GM19099 (cell line): ENCODE data around the gene NEK6.

Experiments used
- POLR2A ChIP-seq: IDR thresholded peaks from 3 replicates; pipeline ENCODE4 v1.6.1; 2011; ENCODE audit warnings: low read depth; ENCODE audit not compliant: insufficient read length; ENCODE audit errors: extremely low read depth

The NEK6 gene

DNA sequence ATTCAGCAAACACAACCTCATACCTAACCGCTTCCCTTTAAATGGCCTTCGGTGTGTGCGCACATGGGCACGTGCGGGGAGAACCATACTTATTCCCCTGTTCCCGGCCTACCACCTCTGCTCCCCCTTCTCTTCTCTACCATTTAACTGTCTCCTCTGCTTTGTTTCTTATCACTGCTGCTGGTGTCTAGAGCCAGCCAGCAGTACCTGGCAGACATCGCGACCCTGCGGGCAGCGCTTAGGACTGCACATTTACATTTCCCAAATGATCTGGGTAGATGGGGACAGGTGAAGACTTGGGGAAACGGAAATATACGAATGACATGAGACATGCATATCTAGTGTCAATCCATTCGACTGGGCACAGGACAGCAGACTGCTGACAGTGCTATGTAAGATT lies 100.9 kb downstream of the NEK6 start:
- TF ChIP-seq POLR2A: no peak

DNA sequence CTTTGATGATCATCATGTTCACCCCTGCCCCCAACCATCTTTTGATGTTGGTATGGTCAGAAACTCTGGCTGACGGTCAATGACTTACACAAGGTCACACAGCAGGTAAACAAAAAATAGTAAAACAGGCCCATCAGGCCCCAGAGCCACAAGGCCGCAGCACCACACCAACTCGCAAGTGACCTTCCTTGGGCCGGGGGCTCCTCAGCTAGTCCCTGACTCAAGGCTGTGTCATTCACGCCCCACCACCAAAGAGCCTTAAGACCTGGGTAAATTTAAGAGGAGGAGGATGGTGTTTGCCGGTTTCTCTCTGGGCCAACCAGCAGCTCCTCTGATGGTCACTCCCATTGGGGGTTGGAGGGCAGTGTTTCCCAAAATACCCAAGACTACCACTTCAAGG lies 101.7 kb downstream of the NEK6 start:
- TF ChIP-seq POLR2A: no peak

DNA sequence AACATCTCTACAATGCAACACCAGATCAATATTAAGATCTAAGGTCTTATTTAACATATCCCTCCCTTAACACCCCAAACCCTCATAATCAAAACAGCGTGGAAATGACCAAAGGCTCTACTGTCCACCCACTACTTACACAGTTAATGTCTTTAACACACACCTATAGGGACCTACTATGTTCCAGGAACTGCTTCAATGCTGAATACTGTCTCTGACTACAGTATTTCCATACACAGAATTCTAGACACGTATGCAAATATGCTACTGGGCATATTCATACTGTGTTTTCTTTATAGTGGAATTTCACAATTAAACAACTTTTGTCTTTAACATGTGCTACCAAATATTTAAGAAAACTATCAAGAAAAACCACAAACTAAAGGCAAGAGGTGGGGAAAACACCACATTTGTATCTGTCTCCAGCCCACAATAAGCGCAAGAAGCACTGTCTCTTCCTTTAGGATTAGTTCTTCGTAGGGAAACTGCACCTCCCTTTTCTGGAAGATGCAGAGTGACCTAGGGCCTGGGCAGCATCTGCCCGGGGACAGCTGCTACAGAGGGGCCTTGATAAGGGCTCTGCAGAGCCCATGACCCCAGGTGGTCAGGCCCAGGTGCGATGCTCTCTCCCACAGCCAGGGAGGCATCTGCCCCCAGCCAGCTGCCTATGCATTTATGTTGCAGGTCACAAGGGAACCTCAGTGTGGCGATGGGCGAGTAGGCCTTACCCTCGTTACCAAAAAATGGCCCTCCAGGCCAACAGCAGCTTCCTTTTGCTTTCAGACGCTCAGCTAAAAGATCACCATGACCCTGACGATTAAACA lies 102.3 kb downstream of the NEK6 start:
- no peak for TF ChIP-seq POLR2A

DNA sequence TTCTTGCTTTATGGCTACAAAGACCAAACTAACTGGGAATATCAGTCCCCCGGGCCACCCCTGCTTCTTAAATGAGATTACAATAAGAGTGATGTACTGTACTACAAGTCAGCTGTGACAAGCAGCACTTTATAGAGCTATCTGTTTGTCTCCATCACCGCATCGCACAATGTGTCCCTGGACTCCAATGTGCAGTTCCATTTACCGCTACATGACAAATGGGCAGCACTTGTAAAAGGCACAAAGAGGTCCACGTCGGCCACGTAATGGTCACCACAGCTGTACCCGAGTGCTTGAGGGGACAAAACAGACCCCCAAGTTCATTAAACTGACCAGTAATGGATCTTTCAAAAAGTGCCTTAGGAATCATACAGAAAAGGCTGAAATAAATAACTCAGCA lies 103.4 kb downstream of the NEK6 start:
- no peak for TF ChIP-seq POLR2A

DNA sequence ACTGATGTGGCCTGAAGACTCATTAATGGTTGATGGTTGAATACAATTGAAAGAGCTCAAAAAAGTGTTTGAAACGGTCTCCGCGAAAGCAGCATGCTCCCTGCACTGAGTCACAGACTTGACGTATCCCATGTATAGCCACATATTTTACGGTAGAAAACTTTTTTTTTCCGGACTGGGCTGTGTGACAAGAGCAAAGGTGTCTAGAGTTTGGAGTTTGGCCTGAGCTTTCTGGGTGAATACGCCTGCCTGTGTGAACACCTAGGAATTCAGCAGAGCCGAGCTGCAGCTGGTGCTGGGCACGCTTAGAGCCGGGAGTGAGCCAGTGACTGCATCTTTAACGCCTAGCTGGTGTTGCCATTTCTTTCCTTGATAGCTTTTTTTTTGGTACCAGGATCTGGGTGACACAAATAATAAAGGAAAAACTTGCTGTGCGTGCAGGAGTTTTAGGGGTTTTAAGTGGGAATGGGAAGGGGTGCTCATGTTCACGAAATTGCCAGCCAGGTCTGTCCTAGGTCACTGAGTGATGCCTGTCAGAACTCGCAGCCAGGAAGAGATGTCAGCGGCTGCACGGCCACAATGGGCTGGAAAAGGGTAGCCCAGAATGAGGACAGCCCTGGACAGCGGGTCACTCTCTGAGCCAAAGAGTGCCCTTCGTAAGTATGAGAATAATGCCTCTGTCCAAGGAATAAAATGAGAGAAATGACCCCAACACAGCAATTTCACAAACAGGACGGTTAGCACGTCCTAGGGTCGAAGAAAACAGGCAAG lies 105.8 kb downstream of the NEK6 start:
- no peak for TF ChIP-seq POLR2A

DNA sequence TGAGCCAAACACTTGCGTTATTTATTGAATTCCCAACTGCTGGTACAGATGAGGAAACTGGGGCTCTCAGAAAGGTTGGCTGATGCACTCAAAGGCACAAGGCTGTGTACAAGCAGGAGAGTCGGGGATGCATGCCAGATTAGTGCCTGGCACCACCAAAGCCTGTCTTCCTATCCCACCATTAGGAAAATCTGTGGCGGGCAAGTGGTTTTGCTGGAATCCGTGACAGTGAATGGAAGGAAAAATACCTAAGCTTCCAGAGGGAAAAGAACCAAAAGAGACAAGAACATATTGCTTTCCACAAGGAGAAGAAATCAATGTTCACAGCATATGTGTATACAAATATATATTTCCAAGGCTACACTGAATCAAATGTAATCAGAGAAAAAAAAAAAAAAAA lies 106.4 kb downstream of the NEK6 start:
- TF ChIP-seq POLR2A: no peak

DNA sequence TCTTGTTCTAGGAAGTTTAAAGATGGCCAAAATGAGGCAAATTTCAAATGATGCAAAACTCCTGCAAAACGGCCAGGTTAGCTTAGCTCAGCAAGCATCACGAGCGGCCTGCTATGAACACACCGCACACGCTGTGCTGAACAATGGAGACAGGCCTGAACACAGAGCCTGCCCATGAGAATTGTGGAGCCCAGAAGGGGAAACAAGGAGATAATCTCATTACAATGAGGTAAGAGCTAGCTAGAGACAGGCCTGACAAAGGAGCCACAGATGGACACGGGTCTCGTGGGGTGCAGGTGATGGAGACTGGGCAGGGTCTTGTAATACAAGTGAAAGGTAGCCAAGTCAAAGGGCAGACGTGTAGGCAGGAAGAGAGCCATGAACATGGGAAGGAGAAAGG lies 107.3 kb downstream of the NEK6 start:
- no peak for TF ChIP-seq POLR2A

DNA sequence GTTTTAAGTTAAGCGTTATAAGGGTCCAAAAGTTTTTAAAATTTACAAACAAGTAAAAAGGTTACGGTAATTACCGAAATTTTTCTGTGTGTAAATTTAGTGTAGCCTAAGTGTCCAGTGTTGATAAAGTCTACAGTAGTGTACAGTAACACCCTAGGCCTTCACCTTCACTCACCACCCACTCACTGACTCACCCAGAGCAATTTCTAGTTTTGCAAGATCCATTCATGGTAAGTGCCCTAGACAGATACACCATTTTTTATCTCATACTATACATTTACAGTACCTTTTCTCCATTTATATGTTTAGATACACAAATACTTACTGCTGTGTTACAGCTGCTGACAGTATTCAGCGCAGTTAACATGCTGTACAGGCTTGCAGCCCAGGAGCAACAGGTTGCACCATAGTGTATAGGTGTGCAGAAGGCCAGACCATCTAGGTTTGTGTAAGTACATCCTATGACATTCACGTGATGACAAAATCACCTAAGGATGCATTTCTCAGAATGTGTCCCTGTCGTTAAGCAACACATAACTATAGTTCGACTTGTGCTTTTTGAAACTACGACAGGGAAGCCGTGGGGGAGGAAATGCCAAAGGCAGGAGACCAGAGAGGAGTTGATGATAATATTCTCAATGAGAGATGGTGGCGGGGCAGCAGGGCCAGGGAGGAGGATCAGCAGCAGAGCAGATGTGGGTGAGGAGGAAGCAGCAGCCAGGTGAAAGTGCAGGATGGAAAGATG lies 108.9 kb downstream of the NEK6 start:
- TF ChIP-seq POLR2A: no peak

DNA sequence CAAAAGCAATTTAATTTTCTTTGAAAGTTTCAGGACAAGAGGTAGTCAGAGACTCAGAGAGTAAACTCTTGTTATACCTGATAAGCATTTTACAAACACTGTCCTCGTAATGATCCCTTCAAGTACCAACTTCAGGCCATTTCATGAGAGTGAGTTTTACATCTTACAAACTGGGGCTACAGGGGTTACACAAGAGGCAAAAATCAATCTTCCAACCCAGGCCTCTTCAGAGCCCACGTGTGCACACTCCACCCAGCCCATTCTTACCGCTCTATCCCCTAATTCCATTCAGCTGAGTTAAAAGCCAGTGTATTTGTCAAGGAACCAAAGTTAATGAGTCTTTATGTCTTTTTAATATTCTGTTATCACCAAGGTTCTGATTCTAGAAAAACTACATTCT lies 110.9 kb downstream of the NEK6 start:
- no peak for TF ChIP-seq POLR2A

DNA sequence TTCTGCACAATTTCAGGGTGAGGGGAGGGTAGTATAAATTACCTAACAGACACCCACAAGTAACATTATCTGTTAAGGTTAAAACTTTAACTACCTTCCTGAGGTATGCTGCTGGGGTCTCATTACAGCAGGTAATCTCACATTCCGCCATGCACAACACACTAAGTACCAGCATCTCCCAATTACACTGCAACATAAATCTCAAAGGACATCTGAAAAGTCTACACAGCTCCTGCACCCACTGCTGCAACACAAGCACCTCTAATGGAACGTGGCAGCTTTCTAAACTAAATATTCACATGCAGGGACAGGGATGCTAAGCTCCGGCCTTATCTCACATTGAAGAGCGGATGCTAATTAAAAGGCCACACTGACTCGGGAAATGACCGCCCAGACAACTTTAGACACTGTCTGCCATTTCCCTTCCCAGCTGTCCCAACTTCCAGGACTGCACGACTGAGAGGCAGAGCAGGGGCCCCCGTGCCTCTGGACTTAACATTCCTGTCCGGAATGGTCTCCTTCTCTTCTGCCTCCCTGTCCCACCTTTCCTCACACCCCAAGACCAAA lies 111.6 kb downstream of the NEK6 start:
- TF ChIP-seq POLR2A: no peak

DNA sequence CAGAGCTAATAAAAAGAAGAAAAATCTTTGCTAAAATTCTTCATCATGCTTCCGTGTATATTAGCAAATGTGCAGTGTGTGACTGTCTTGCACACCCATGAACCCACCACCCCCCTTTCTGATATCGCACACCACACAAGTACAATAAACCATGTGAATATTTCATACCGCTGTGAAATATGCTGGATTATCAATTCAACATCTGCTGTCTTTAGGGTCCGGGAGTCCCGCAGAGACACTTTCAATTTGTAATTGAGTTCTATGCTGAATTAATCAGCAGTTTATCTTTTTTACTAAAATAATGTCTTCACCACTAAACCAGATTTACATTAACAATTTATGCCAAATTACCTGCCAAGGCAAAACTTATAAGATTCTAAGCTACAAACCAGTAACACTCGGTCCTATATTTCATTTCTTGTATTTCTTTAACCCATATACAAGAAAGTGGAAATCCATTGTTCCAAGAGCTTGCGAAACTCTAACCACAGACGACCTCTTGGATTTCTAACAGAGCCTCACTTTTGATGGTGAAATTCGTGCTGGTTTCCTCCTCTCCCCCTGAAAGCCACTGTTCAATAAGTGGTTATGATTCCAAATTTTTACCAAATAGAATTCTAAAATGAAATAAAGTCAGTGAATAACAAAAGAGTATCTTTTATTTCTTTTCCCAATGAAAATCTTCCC lies 113.3 kb downstream of the NEK6 start:
- TF ChIP-seq POLR2A: no peak

DNA sequence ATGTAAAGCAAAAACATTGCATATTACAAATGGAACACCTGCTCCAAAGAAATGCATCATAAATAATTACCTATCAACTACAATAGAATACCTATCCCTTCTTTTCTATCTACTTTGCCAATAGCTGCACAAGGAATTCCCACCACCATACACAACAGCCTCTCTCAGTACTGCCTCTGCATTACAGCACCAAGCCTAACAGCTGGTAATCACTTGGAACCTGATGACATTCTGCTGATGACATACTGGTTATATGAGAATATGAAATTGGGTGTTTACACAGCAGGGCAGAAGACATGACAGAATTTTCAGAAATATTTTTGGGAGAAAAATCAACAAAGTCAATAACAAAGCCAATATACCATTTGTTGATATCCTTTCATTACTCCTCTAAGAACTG lies 114.3 kb downstream of the NEK6 start:
- no peak for TF ChIP-seq POLR2A

DNA sequence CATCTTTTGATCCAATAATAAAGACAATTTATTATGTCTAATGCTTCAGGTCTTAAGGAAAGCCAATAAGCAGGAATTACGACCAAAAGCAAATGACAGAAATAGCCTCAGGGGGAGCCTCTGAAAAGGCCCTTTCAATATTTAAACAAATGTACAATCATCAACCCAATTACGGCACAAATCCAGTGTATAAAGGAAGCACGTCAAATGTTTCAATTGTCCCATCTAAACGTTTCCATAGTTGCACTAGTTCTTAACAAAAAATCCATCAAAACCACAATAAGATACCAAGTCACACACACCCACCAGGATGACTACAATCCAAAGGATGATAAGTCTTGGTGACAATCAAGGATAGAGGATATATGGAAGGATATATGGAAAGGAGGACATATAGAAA lies 115.6 kb downstream of the NEK6 start:
- no peak for TF ChIP-seq POLR2A

DNA sequence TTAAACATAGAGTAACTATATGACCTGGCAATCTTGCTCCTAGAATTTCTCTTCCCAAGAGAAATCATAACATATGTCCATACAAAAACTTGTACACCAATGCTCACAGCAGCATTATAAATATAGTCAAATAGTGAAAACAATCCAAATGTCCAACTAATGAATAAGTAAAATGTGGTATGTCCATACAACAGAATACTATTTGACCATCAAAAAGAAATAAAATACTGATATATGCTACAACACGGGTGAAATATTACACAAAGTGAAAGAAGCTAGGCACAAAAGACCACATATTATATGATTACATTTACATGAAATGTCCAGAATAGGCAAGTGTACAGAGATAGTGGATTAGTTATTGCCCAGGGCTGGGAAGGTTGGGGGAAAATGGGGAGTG lies 116.1 kb downstream of the NEK6 start:
- no peak for TF ChIP-seq POLR2A

DNA sequence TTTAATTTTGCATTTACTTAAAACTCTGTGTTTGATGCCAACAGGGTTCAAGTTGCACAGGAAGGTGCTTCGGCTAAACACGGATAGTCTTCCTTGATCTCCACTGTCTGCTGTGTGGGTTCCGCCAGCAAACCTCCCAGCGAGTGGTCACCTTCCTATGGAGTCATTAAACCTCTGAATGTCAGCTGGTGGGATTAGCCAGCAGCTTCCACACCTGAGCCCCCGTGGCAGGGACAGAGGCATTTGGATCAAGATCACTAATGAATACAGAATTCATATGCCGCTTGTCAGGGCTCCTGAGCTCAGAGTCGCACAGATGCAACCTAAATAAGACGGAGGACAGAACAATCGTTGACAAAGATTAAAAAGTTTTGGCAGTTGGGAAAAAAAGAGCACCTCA lies 118.0 kb downstream of the NEK6 start:
- TF ChIP-seq POLR2A: no peak
